T follicular helper cell (primary cell): Measurements from ENCODE around the gene PDLIM7.
"Not testable (repeated sequence)": the region's sequence is repeated elsewhere in the genome, so short reads cannot be mapped to it uniquely, and the experiment has no call there.

Source experiments
- DNase-seq: peaks from one replicate; pipeline ENCODE4 v3.0.0-alpha.2; 2020; ENCODE audit warnings: low read depth
- total RNA-seq, 2 experiments: gene quantifications; one replicate each; lab custom pipeline; 2026; lab: John Stamatoyannopoulos, UW

The PDLIM7 gene, protein sequence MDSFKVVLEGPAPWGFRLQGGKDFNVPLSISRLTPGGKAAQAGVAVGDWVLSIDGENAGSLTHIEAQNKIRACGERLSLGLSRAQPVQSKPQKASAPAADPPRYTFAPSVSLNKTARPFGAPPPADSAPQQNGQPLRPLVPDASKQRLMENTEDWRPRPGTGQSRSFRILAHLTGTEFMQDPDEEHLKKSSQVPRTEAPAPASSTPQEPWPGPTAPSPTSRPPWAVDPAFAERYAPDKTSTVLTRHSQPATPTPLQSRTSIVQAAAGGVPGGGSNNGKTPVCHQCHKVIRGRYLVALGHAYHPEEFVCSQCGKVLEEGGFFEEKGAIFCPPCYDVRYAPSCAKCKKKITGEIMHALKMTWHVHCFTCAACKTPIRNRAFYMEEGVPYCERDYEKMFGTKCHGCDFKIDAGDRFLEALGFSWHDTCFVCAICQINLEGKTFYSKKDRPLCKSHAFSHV
- total RNA-seq: 2.9 to 3.6 reads per million in 2 experiments

DNA sequence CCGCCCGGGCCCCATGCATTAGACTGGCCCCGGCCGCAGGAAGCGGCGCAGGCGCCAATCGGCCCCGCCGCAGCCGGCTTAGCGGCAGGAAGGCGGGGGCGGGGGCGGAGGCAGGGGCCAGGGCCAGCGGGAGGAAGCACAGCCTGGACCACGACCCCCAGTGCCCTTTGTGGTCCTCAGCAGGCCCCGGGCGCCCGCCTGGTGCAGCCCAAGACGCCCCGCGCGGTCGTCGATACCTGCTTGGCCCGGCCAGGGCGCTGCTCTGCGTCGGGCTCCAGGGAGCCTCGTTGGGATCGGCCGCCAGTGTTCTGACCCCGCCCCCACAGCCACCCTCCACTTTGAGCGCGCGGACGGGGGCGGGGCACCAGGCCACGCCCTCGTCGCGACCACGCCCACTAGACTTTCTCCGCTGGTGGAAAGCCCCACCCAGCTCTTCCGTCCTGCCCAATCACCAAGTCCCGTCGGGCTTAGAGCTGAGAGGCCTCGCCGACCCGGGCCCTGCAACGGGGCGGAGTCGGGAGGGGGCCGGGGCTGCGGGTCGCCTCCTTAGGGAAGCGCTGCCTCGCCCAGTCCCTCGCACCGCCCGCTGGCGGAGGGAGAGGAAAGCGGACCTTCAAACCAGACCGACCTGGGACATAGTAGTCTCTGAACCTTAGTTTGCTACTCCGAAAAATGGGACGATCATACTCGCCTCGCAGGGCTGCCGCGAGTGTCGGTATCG lies at the start of gene PDLIM7:
TSS of gene PDLIM7 (minus strand) at position 313 of the 721 bp plus-strand sequence. CDS start 1,092 bp downstream, outside the sequence.
- peak; percentile 90 for DNase-seq

DNA sequence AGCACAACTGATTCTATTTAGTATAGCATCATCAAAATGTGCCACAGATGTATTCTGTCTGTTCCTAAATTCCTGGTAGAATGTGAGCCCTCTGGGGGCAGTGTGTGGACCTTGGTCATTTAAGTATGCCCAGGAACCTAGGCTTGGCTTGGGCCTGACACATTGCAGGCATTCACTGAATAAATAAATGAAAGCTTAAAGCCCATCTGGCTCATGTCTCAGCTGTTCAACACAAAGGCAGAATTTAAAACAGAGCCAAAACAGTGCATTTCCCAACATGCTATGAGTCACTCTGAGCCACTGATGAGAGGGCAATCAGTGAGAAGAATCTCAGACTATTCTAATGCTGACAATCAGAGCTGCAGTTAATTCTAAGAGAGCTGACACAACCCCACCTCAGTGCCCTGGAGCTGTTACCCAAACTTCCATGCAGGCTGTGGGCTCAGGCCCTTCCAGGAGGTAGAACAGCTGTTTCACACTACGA lies 48.9 kb upstream of the PDLIM7 start:
- no peak for DNase-seq

DNA sequence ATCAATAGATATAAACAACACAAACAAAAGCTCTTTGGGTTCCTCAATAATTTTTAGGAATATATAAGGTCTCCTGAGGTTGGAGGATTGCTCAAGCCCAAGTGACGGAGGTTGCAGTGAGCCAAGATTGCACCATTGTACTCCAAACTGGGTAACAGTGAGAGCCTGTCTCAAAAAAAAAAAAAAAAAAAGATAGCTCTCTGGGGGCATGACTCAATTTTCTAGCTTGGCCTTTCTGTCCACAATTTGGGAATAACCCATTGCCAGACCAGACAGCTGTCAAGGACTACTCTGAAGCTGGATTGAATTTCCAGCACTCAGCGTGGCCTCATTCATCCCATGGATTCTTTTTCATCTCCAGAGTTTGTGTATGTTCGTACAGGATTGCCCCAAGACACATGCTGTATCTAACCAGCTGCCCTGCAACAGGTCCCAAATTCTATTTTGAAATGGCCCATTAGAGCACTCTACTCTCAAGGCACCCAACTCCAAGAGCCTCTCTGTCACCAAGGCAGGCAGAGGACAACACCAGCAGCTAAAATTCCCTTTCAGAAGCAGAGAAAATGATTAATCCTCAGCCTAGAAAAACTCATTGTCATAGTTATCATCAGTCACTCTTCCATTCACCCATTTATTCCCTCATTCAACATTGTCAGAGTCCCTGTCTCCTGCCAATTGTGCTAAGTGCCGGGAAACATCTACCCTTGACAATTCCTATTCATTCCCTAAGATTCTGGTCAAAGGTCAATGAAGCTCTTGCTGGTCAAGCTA lies 48.3 kb upstream of the PDLIM7 start:
- no peak for DNase-seq

DNA sequence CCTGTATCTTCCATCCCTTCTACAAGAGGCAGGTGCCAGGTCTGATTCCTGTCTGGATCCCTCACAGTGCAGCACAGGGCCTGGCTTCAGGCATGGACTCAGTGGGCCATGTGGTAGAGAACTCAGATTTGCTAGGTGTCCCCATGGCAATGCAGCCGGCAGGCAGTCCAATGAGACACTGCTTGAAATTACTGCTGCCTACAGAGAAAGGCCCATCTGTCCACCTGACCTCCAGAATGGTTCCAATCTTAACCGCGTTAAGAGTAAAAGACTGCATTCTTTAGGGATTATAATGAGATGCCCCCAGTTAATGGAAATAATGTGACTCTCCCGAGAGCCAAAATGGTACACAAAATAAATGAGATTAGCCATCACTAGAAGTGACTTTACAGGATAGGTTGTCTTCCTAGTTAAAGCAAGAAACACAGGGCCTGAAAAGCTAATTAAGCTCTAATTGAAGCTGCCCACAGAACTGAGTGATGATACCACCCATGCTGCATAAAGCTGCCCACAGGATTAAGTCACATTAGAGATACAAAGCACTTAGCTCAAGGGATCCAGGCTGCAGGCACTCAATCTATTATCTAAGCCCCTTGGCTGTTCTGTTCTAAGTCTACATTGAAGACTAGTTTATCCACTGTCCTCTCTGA lies 45.5 kb upstream of the PDLIM7 start:
- DNase-seq: no peak

- no peak for DNase-seq
Observed at GRCh38 chr5:177540438-177540837, 43.0 kb upstream of the PDLIM7 start.

DNA sequence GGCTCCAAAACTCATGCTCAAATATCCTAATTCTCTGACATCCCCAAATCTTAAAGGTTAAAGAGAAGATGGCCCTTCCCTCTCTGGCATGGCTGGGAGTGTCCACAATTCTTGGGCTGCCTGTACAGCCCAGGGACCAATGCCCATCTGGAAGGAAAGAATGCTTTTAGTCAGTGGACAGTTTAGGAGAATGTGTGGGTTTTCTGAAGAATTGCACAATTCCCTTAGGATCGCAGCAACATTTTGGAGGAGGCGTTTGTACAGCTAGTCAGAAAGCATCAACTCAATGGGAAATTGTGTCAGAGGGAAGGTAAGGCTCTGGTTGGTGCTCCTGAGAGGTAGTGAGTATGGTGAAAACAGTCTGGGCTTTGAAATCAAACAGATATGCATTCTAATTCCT lies 42.0 kb upstream of the PDLIM7 start:
- DNase-seq: no peak

DNA sequence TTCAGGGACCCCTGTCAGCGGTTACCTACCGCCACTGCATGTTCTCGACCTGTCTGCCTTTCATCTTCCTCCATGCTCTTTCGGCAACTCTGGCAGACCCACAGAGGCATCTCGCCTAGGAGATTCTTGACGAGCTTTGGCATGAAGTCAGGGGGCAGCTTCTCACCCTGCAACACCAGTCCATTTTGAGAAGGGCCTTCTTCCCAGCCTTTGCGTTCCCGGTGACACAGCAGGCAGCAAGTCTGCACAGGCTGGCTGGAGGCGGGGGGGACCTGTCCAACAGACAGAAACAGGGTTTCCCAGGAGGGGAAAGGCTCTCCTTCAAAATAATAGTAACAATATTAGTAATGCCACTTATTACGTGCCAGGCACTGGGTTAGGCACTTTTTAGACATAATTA lies 41.5 kb upstream of the PDLIM7 start:
- no peak for DNase-seq

DNA sequence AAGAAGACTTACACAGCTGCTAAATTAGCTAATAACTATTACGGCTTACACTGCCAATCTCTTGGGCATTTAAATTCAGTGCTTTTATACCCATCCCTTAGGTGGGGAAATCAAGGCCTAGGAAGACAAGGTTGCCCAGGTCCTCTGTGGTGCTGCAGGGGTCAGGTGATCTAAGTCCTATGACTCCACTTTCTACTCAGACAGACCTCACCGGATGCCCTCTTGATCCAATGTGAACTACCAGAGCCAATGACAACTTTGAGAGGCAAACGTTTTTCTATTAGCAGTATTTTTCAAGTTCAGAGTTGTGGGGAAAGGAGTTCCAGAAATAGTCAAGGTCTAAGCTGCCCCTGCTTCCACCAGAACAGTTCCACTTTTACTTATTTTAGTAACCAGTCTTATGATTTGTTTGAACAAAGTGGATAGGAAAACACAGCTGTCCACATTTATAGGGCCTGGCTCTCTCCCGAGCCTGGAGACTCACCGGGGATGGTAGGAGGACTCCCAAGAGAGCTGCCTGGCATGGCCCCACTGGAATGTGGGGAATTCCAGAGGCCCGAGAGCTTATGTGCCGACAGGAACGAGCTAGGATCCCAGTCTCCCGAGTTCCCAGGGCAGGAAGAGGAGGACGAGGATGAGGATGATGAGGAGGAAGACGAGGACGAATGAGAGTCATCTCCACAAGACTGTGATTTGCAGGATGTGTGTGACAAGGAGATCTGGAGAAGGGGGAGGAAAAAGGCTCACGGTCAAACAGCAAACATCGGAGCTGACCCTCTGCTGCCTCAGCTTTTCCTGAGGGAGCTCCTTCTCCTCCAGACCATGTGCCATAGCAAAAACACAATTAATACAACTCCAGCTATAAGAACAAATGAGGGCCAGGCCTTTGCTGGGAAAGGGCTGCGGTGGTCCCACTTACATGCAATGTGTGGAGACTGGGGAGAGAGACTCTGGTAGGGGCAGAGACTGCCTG lies 40.3 kb upstream of the PDLIM7 start:
- no peak for DNase-seq

DNA sequence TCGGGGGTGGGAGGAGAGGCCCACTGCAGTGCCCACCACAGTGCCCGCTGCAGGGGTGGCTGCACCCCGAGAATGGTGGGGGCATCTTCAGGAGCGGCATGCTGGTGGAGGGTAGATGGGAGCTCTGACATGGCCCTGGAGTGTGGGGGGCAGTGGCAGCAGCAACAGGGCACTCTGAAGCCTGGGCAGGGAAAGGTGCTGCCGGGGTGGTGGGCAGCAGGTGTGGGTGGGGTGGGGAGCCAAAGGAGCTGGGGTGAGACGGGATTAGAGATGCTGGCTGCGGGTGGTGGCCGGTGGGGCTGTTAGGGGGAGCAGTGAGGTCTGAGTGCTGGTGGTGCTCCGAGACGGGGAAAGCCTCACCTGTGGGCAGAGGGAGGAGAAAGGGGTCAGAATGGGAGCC lies 39.0 kb upstream of the PDLIM7 start:
- DNase-seq: no peak

GRCh38 chr5:177535125-177535524 lies 37.7 kb upstream of the PDLIM7 start:
- no peak for DNase-seq

DNA sequence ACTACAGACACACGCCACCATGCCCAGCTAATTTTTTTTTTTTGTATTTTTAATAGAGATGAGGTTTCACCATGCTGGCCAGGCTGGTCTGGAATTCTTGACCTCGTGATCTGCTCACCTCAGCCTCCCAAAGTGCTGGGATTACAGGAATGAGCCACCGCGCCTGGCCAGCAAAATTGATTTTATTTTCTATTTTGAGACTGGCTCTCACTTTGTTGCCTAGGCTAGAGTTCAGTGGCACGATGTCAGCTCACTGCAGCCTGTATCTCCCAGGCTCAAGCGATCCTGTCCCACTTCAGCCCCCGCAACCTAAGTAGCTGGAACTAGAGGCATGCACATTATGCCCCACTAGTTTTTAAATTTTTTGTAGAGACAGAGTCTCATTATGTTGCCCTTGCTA lies 37.0 kb upstream of the PDLIM7 start:
- not testable (repeated sequence) for DNase-seq

GRCh38 chr5:177531209-177531940 lies 34.0 kb upstream of the PDLIM7 start:
- no peak for DNase-seq

- DNase-seq: no peak
Observed at GRCh38 chr5:177530638-177531037, 33.2 kb upstream of the PDLIM7 start.

DNA sequence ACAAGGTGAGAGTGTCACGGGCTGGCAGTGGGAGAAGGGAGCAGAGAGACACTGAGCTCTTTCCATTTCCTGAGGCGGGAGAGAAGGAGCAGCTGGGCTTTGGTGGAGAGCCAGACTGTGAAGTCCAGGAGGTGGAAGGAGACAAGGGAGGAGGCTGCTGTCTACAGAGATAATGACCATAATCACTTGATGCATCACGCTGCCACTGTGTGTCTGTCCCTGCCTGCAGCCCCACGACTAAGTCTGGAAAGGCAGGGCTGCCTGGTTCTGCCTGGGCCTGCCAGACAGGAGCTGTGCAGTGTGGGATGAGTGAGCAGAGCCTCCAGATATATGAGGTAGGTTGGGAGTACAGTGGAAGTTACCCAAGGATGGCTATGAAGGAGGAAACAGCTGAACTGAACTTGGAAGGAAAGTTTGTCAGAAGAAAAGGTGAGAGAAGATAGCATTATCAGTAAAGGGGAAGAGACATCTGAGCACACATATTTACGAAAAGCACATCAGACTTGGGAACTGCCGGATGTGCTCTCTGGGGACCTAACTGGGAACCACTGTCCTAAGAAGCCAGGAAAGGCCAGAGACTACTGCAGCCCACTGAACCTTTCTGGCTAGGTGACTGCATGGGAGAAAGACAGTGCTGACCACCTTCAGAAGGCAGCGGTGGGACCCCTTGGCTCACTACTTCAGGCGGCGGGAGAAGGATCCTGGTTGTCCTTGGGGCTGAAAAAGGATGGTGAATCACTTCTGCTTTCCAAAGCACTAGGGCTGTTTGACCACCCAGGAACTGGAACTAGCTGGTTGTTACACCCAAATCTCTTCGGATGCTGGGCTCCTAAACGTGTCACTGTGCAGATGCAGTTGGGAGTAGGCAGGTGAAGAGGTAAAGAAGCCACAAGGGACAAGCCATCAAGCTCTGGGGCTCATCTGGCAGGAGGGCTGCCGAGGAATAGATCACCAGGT lies 32.1 kb upstream of the PDLIM7 start:
- no peak for DNase-seq

GRCh38 chr5:177528631-177529030 lies 31.2 kb upstream of the PDLIM7 start:
- DNase-seq: no peak

DNA sequence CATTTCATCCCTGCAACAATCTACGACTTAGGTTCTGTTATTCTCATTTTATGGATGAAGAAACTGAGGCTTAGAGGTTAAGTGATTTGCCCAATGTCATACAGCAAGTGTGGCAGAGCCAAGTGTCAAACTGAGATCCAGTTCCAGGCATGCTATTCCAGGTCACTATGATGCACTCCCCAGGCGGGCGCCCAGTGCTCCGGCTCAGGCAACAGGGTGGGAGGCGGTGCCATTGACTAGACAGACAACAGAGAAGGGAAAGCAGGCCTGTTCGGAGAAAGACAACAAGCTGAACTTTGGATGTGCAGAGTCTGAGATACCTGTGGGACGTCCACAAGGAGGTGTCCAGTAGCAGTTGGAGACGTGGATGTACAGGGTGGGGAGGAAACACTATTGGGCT lies 30.2 kb upstream of the PDLIM7 start:
- no peak for DNase-seq

- no peak for DNase-seq
Observed at GRCh38 chr5:177526791-177527190, 29.4 kb upstream of the PDLIM7 start.

- no peak for DNase-seq
Observed at GRCh38 chr5:177526191-177526590, 28.8 kb upstream of the PDLIM7 start.
